H1 (cell line): Measurements from ENCODE around the gene RRP9. TPM values are rescaled to one million over a fixed set of nuclear protein-coding genes. Genes with fewer than 3 reads are reported as not detected.

Experiments
- CTCF ChIA-PET: fragments of 300-600 bp; sonication (Branson Sonifier 250); formaldehyde crosslinking; loops from one replicate; lab custom pipeline; 2021; ENCODE audit not compliant: partially characterized antibody; lab: Charles Lee
- POLR2A ChIA-PET: fragments of 300-600 bp; sonication (Branson Sonifier 250); formaldehyde crosslinking; loops from one replicate; lab custom pipeline; 2021; ENCODE audit warnings: inconsistent platforms; ENCODE audit not compliant: partially characterized antibody; lab: Charles Lee
- DNase-seq, 2 experiments: peaks; one replicate each; pipeline versions ENCODE4 v3.0.0 to v3.0.0-alpha.2; 2010 to 2022; ENCODE audit warnings: low spot score in 2 of 2, low read depth in 1 of 2, mixed read lengths in 1 of 2
- FAIRE-seq: peaks from 2 replicates; lab custom pipeline; 2011; peaks lifted over from hg19 to GRCh38; lab: Jason Lieb, UNC
- H2AFZ ChIP-seq: 2 replicates; pipeline ENCODE4 v1.8.1; 2012; ENCODE audit warnings: low read length, inconsistent platforms
- H2AK5ac ChIP-seq: 2 replicates; pipeline ENCODE4 v1.6.1; 2013; ENCODE audit warnings: low read depth, low read length
- H2BK120ac ChIP-seq: replicated peaks from 2 replicates; pipeline ENCODE3; 2013; ENCODE audit warnings: low read depth, low read length, inconsistent platforms
- H2BK12ac ChIP-seq: 2 replicates; pipeline ENCODE4 v1.6.1; 2013; ENCODE audit warnings: low read depth, low read length
- H2BK15ac ChIP-seq: 2 replicates; pipeline ENCODE4 v1.6.1; 2013; ENCODE audit warnings: low read length
- H2BK20ac ChIP-seq: 2 replicates; pipeline ENCODE4 v1.6.1; 2013; ENCODE audit warnings: low read length
- H2BK5ac ChIP-seq: 2 replicates; pipeline ENCODE4 v1.6.1; 2013; ENCODE audit warnings: low read depth, low read length
- H3K14ac ChIP-seq: 2 replicates; pipeline ENCODE4 v1.6.1; 2013; ENCODE audit warnings: inconsistent platforms; ENCODE audit not compliant: insufficient read length
- H3K18ac ChIP-seq: 2 replicates; pipeline ENCODE4 v1.6.1; 2013; ENCODE audit warnings: low read length; ENCODE audit errors: extremely low read depth
- H3K23ac ChIP-seq: 2 replicates; pipeline ENCODE4 v1.6.1; 2013; ENCODE audit warnings: inconsistent platforms; ENCODE audit not compliant: insufficient read length
- H3K23me2 ChIP-seq: 2 replicates; pipeline ENCODE4 v1.6.1; 2013; ENCODE audit warnings: low read depth, low read length
- H3K27ac ChIP-seq: 2 replicates; pipeline ENCODE4 v1.6.1; 2011; ENCODE audit warnings: low read depth, low read length, inconsistent platforms
- H3K27me3 ChIP-seq, 4 experiments: replicated peaks in 1 of 4; 1 replicate in 1 of 4; 2 replicates in 3 of 4; pipeline versions ENCODE4 v1.6.1 to v1.8.1; 2011 to 2013; ENCODE audit warnings: low read length in 3 of 4, mild to moderate bottlenecking in 3 of 4, inconsistent platforms in 2 of 4, mixed read lengths in 2 of 4, moderate library complexity in 1 of 4; ENCODE audit not compliant: control insufficient read depth in 3 of 4, insufficient read depth in 3 of 4; ENCODE audit errors: extremely low read depth in 1 of 4
- H3K36me3 ChIP-seq, 4 experiments: 2 replicates each; pipeline versions ENCODE4 v1.6.1 to v1.8.1; 2011 to 2013; ENCODE audit warnings: mild to moderate bottlenecking in 4 of 4, low read length in 3 of 4, moderate library complexity in 2 of 4, control low read depth in 1 of 4, inconsistent platforms in 1 of 4; ENCODE audit not compliant: insufficient read depth in 4 of 4, control insufficient read depth in 2 of 4
- H3K4ac ChIP-seq: replicated peaks from 2 replicates; pipeline ENCODE3; 2013; ENCODE audit warnings: low read length, low read depth, mixed read lengths, inconsistent platforms; ENCODE audit not compliant: insufficient read length
- H3K4me1 ChIP-seq, 4 experiments: replicated peaks in 1 of 4; 1 replicate in 1 of 4; 2 replicates in 3 of 4; pipeline versions ENCODE4 v1.6.1 to v1.8.1; 2011 to 2013; ENCODE audit warnings: low read length in 3 of 4, inconsistent platforms in 2 of 4, mixed read lengths in 1 of 4; ENCODE audit not compliant: insufficient read depth in 4 of 4, control insufficient read depth in 3 of 4
- H3K4me2 ChIP-seq, 2 experiments: 2 replicates each; pipeline versions ENCODE4 v1.6.1 to v1.8.1; 2011 to 2013; ENCODE audit warnings: low read depth in 2 of 2, low read length in 2 of 2, control low read depth in 1 of 2, inconsistent platforms in 1 of 2, mild to moderate bottlenecking in 1 of 2; ENCODE audit not compliant: insufficient read depth in 1 of 2
- H3K4me3 ChIP-seq, 4 experiments: fragments of 200-600, 300-600 bp in 1 of 4; sonication (generic), shearing (Covaris generic), sonication (Bioruptor Twin) in 1 of 4; 2 replicates each; pipeline versions ENCODE4 v1.5.1 to v1.8.1; 2011 to 2016; ENCODE audit warnings: low read length in 4 of 4, low read depth in 3 of 4, control low read depth in 2 of 4, inconsistent platforms in 2 of 4, mild to moderate bottlenecking in 2 of 4, mixed read lengths in 1 of 4, moderate library complexity in 1 of 4; ENCODE audit not compliant: insufficient read depth in 2 of 4; ENCODE audit errors: extremely low read depth in 1 of 4
- H3K56ac ChIP-seq: replicated peaks from 2 replicates; pipeline ENCODE3; 2013; ENCODE audit warnings: low read depth, mild to moderate bottlenecking, mixed read lengths, low read length, inconsistent platforms; ENCODE audit not compliant: insufficient read length
- H3K79me1 ChIP-seq: 2 replicates; pipeline ENCODE4 v1.6.1; 2013; ENCODE audit warnings: low read depth, low read length, control low read depth
- H3K79me2 ChIP-seq, 2 experiments: 2 replicates each; pipeline versions ENCODE4 v1.6.1 to v1.8.1; 2012 to 2013; ENCODE audit warnings: low read length in 2 of 2, mild to moderate bottlenecking in 2 of 2, inconsistent platforms in 1 of 2; ENCODE audit not compliant: insufficient read depth in 2 of 2, control insufficient read depth in 1 of 2
- H3K9ac ChIP-seq, 4 experiments: replicated peaks in 1 of 4; 1 replicate in 1 of 4; 2 replicates in 3 of 4; pipeline versions ENCODE4 v1.6.1 to v1.8.1; 2011 to 2013; ENCODE audit warnings: low read depth in 3 of 4, low read length in 3 of 4, control low read depth in 2 of 4, mild to moderate bottlenecking in 2 of 4, moderate library complexity in 2 of 4, inconsistent platforms in 1 of 4; ENCODE audit errors: extremely low read depth in 1 of 4
- H3K9me3 ChIP-seq, 2 experiments: 2 replicates each; pipeline versions ENCODE4 v1.6.1 to v1.8.1; 2012 to 2013; ENCODE audit warnings: mild to moderate bottlenecking in 2 of 2, moderate library complexity in 2 of 2, control low read depth in 1 of 2, inconsistent platforms in 1 of 2, low read depth in 1 of 2, low read length in 1 of 2, mixed read lengths in 1 of 2; ENCODE audit not compliant: insufficient read depth in 2 of 2
- H4K20me1 ChIP-seq, 2 experiments: replicated peaks in 1 of 2; 2 replicates each; pipeline versions ENCODE3 to v1.8.1; 2011 to 2013; ENCODE audit warnings: inconsistent platforms in 2 of 2, low read length in 2 of 2, mild to moderate bottlenecking in 1 of 2; ENCODE audit not compliant: insufficient read depth in 2 of 2, control insufficient read depth in 1 of 2
- H4K5ac ChIP-seq: 2 replicates; pipeline ENCODE4 v1.6.1; 2013; ENCODE audit warnings: low read length, low read depth, mixed read lengths, inconsistent platforms; ENCODE audit not compliant: insufficient read length
- H4K8ac ChIP-seq: 2 replicates; pipeline ENCODE4 v1.8.0; 2013; ENCODE audit warnings: mild to moderate bottlenecking, moderate library complexity, low read length, inconsistent platforms; ENCODE audit not compliant: insufficient read depth; ENCODE audit errors: extremely low read depth
- H4K91ac ChIP-seq: replicated peaks from 2 replicates; pipeline ENCODE3; 2013; ENCODE audit warnings: low read length, mixed read lengths, inconsistent platforms; ENCODE audit not compliant: insufficient read length
- RBBP5 ChIP-seq: IDR thresholded peaks from 2 replicates; pipeline ENCODE4 v1.7.1; 2012; ENCODE audit warnings: low read depth, mild to moderate bottlenecking, inconsistent platforms, low read length, moderate library complexity, borderline replicate concordance
- SP1 ChIP-seq: IDR thresholded peaks from 2 replicates; pipeline ENCODE4 v1.6.1; 2011; ENCODE audit warnings: low read depth, low read length
- SRF ChIP-seq: IDR thresholded peaks from 2 replicates; pipeline ENCODE4 v1.6.1; 2011; ENCODE audit warnings: mild to moderate bottlenecking, low read depth, low read length, moderate library complexity
- WGBS, 2 experiments: shearing (Covaris generic) in 1 of 2; methylation state at CpG; one replicate each; pipeline versions ENCODE4 v1.1.6 to v1.1.7; 2013 to 2015; ENCODE audit warnings: low lambda C conversion rate in 2 of 2, mixed read lengths in 2 of 2, inconsistent platforms in 1 of 2, low coverage in 1 of 2, missing lambda C conversion rate in 1 of 2; ENCODE audit not compliant: insufficient replicate concordance in 2 of 2, insufficient coverage in 1 of 2, insufficient read length in 1 of 2; ENCODE audit errors: extremely low coverage in 1 of 2, missing lambda C conversion rate in 1 of 2; 5-methylcytosine and 5-hydroxymethylcytosine counted together
- polyA plus RNA-seq, 7 experiments: library from polyadenylated mRNA; depleted of rRNA in 3 of 7; stranded (reverse) in 5 of 7; unstranded in 2 of 7; fragments of >200 nt in 5 of 7; fragments of 200-250 nt in 2 of 7; gene quantifications; 1 replicate in 5 of 7; 2 replicates in 1 of 7; 4 replicates in 1 of 7; pipeline versions ENCODE4 v1.2.1 to v1.2.3, GENCODE V29; 2011 to 2013; ENCODE audit warnings: missing spikeins in 2 of 7, mixed read lengths in 2 of 7
- total RNA-seq: library from RNA; stranded (reverse); fragmentation: NEBNext Ultra II Directional; extraction: Animal tissue kit (Norgen Biotek cat#: 25700); gene quantifications from 2 replicates; pipeline ENCODE4 v1.2.1, GENCODE V29; 2021

RRP9 gene
- total and polyA plus RNA-seq, 2 of the 8 experiments (the other 6 are each of a cell fraction or from before 2014, with no cell fraction given) = 55.6 to 68.9 TPM

GRCh38 chr3:51938780-51939425, 2.8 kb downstream of the RRP9 start:
- TF ChIP-seq RBBP5 = no peak
- TF ChIP-seq SP1 = no peak
- no peak for TF ChIP-seq SRF
- Histone ChIP-seq H2BK20ac (no peak overlapping the region), H2BK120ac (no peak overlapping the region), H3K79me1 (peaks cover 12% of the 10 kb centered on the region), H3K27ac (no peak overlapping the region), H3K4me1 (peaks cover 2 to 13% (median 6%) of the 10 kb centered on the region in 4 experiments), H3K4ac (no peak overlapping the region), H3K14ac (no peak overlapping the region), H2BK12ac (no peak overlapping the region), H2AK5ac (no peak overlapping the region), H3K79me2 (peaks cover 0 to 30% of the 10 kb centered on the region in 2 experiments; a peak in 3 of 4 replicates), H4K20me1 (peaks cover 3 to 28% of the 10 kb centered on the region in 2 experiments), H2BK5ac (no peak overlapping the region), H3K4me2 (no peak overlapping the region), H3K23me2 (peaks cover 9% of the 10 kb centered on the region; the same call in 1 of the 2 replicates), H3K27me3 (peaks cover 0 to 10% (median 4%) of the 10 kb centered on the region in 4 experiments; a peak in 4 of 7 replicates), H2BK15ac (no peak overlapping the region), H3K18ac (no peak overlapping the region), H3K9me3 (no peaks in the 10 kb centered on the region), H3K36me3 (peaks cover 23 to 40% (median 33%) of the 10 kb centered on the region in 4 experiments), H3K23ac (no peak overlapping the region), H3K9ac (no peak overlapping the region), H2AFZ (no peak overlapping the region), H4K91ac (no peak overlapping the region), H3K4me3 (no peak overlapping the region), H4K8ac (no peak overlapping the region), H4K5ac (no peak overlapping the region), H3K56ac (no peak overlapping the region)
- WGBS, 2 experiments = 89% methylated on average over 9 of the region's 9 CpGs; no CpG with 5 or more reads in 1 of the 2 experiments
- FAIRE-seq (no peak), DNase-seq (no peak)
- POLR2A ChIA-PET = interaction anchor here (0.8 kb wide), 1 partner anchor 10 kb away, joined by 3 read pairs; no protein-coding TSS in a partner anchor
- CTCF ChIA-PET = interaction anchor here (1.1 to 1.3 kb wide), 3 partner anchors 18 to 190 kb away, joined by 3 to 4 read pairs (median 3); no protein-coding TSS in a partner anchor
